ENCODE measurements around the gene TMEM115.

The TMEM115 gene

DNA sequence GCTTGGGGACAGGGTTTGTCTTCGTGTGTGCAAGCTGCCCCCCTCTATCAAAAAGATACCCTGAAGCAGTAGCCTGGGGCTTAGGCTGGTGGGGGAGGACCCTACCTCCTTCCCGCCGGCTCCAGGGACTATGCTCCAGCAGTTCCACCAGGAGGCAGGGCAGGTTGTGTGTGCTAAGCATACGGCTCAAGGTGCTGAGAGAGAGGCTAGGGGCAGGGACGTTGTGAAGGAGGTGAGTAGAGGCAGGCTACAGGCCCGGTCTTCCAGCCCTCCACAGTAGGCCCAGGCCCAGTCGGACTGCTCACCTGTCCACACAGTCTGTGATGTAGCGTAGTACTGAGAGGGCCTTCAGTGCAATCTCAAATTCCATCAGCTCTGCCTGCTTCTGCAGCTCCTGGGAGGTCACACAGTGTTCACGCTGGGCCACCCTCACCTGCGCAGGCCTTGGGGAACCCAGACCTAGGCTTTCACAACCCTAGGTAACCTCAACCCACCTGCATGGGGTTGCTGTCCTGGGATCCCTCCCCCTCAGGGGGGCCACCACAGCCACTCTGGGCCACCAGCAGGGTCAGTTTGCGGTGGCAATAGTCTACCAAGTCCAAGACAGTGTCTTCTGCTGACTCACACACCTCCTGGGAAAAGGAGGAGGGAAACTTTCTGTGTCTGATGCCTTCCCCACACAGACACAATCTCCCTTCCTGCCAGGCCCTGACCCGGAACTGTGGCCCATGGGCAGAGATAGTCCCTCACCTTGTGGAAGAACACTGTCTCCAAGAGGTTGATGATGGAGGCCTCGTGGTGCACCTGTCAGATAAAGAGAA, 16.3 kb downstream of the TMEM115 start:
- no peaks in the 10 kb centered on the region for H3K27me3 ChIP-seq (ENCODE audit: insufficient read depth, poor library complexity, severe bottlenecking)
- no peak for DNase-seq (ENCODE audit: low read depth in 1 of 2, low spot score in 1 of 2)
- H3K27ac ChIP-seq (replicated peaks): no peak overlapping the region
- H3K4me3 ChIP-seq (replicated peaks; ENCODE audit: insufficient read depth, low read length): no peak overlapping the region
- TF ChIP-seq SPI1 (IDR thresholded peaks at IDR 0.05; ENCODE audit: borderline replicate concordance, low read depth) (no peak), GABPA (IDR thresholded peaks at IDR 0.05; ENCODE audit: low read depth) (no peak)

DNA sequence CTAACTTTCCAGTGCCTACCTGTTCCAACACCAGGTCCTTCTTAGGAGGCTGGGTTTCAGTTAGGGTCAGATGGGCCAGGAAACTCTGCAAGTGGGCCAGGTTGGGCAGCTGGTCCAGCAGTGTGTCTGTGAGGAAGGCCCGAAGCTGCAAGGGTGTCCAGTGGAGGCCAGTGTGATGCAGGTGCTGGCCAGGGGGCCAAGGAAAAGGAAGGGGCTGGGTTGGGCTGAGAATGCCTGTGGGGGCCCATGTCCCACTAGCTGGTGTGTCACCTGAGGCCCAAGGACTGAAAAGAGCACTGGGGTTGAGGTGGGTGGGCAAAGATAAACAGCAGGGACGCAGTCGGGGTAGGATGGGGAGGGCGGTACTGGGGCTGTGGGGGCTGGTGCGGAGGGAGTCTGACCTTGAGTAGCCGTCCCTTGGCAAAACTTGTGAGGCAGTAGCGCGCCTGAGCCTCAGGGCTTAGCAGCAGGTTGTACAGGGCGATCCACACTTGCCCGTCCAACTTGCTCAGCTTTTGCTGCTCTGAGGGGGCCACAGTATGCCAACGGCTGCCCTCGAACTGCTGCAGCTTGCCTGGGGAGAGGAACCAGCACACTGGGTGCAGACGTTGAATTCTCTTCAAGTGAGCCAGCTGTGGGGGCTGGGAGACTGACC, 17.2 kb downstream of the TMEM115 start:
- Histone ChIP-seq H3K4me3 (replicated peaks; ENCODE audit: insufficient read depth, low read length) (no peak overlapping the region), H3K27me3 (ENCODE audit: insufficient read depth, poor library complexity, severe bottlenecking) (no peaks in the 10 kb centered on the region), H3K27ac (replicated peaks) (peak overlapping the region; percentile 99)
- TF ChIP-seq, protein P1, sequence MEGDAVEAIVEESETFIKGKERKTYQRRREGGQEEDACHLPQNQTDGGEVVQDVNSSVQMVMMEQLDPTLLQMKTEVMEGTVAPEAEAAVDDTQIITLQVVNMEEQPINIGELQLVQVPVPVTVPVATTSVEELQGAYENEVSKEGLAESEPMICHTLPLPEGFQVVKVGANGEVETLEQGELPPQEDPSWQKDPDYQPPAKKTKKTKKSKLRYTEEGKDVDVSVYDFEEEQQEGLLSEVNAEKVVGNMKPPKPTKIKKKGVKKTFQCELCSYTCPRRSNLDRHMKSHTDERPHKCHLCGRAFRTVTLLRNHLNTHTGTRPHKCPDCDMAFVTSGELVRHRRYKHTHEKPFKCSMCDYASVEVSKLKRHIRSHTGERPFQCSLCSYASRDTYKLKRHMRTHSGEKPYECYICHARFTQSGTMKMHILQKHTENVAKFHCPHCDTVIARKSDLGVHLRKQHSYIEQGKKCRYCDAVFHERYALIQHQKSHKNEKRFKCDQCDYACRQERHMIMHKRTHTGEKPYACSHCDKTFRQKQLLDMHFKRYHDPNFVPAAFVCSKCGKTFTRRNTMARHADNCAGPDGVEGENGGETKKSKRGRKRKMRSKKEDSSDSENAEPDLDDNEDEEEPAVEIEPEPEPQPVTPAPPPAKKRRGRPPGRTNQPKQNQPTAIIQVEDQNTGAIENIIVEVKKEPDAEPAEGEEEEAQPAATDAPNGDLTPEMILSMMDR (IDR thresholded peaks at IDR 0.05; ENCODE audit: insufficient read depth, low read length): no peak
- TF ChIP-seq, protein P2, sequence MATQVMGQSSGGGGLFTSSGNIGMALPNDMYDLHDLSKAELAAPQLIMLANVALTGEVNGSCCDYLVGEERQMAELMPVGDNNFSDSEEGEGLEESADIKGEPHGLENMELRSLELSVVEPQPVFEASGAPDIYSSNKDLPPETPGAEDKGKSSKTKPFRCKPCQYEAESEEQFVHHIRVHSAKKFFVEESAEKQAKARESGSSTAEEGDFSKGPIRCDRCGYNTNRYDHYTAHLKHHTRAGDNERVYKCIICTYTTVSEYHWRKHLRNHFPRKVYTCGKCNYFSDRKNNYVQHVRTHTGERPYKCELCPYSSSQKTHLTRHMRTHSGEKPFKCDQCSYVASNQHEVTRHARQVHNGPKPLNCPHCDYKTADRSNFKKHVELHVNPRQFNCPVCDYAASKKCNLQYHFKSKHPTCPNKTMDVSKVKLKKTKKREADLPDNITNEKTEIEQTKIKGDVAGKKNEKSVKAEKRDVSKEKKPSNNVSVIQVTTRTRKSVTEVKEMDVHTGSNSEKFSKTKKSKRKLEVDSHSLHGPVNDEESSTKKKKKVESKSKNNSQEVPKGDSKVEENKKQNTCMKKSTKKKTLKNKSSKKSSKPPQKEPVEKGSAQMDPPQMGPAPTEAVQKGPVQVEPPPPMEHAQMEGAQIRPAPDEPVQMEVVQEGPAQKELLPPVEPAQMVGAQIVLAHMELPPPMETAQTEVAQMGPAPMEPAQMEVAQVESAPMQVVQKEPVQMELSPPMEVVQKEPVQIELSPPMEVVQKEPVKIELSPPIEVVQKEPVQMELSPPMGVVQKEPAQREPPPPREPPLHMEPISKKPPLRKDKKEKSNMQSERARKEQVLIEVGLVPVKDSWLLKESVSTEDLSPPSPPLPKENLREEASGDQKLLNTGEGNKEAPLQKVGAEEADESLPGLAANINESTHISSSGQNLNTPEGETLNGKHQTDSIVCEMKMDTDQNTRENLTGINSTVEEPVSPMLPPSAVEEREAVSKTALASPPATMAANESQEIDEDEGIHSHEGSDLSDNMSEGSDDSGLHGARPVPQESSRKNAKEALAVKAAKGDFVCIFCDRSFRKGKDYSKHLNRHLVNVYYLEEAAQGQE (IDR thresholded peaks at IDR 0.05; ENCODE audit: insufficient replicate concordance, low read depth): no peak
- TF ChIP-seq POLR2AphosphoS5 (IDR thresholded peaks at IDR 0.05; ENCODE audit: low read depth): no peak
- no peak for TF ChIP-seq GABPA (IDR thresholded peaks at IDR 0.05; ENCODE audit: low read depth)
- no peak for TF ChIP-seq SPI1 (IDR thresholded peaks at IDR 0.05; ENCODE audit: borderline replicate concordance, low read depth)
- no peak for DNase-seq (ENCODE audit: low read depth in 1 of 2, low spot score in 1 of 2)

DNA sequence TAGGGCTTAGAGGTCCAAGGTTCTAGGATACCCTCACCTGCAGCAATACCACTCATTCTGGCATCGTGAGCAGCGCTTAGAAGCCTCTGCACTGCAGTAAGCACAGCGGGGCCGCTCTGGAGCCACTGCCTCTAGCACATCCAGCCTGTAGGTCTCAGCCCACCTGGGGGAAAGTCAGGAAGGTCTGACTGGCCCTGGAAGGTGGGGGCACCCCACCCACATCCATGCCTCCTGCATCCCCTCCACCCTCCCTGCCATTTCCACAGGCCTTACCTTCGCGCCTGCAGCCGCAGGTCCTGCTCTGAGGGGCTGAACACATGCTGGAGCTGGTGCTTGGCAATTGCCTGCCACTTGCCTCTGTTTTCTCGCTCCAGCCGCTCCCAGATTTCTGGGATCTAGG, 17.8 kb downstream of the TMEM115 start:
- H3K4me3 ChIP-seq (replicated peaks; ENCODE audit: insufficient read depth, low read length): peak overlapping the region; percentile 68
- DNase-seq (ENCODE audit: low read depth in 1 of 2, low spot score in 1 of 2): no peak
- no peaks in the 10 kb centered on the region for H3K27me3 ChIP-seq (ENCODE audit: insufficient read depth, poor library complexity, severe bottlenecking)
- TF ChIP-seq, protein P2 (IDR thresholded peaks at IDR 0.05; ENCODE audit: insufficient replicate concordance, low read depth): no peak
- TF ChIP-seq SPI1 (IDR thresholded peaks at IDR 0.05; ENCODE audit: borderline replicate concordance, low read depth): no peak
- no peak for TF ChIP-seq POLR2AphosphoS5 (IDR thresholded peaks at IDR 0.05; ENCODE audit: low read depth)
- TF ChIP-seq, protein P1 (IDR thresholded peaks at IDR 0.05; ENCODE audit: insufficient read depth, low read length): no peak
- TF ChIP-seq GABPA (IDR thresholded peaks at IDR 0.05; ENCODE audit: low read depth): no peak
- peak overlapping the region; percentile 99 for H3K27ac ChIP-seq (replicated peaks)

All from HL-60 (cell line).